Neural cell (in vitro differentiated cells): ENCODE measurements around the gene IMPACT. TPM values are rescaled to one million over a fixed set of nuclear protein-coding genes. Genes with fewer than 3 reads are reported as not detected.

Experiments used
- H2AFZ ChIP-seq: fragments of 200-600, 300-800 bp; sonication (generic), shearing (Covaris generic); 2 replicates; pipeline ENCODE4 v1.6.0; 2014; ENCODE audit warnings: low read depth, mild to moderate bottlenecking, antibody characterized with exemption, low read length, moderate library complexity
- H3F3A ChIP-seq: fragments of 200-600 bp; shearing (Covaris generic); 2 replicates; pipeline ENCODE4 v1.6.1; 2016; ENCODE audit warnings: mild to moderate bottlenecking, moderate library complexity, mixed read lengths, antibody characterized with exemption, low read length; ENCODE audit not compliant: insufficient read depth, poor library complexity, severe bottlenecking
- H3K27ac ChIP-seq: fragments of 200-600, 300-800 bp; sonication (generic), shearing (Covaris generic); 2 replicates; pipeline ENCODE4 v1.5.1; 2014; ENCODE audit warnings: mild to moderate bottlenecking, low read length, moderate library complexity
- H3K27me3 ChIP-seq: fragments of 300-800, 200-600 bp; sonication (generic), shearing (Covaris generic); 2 replicates; pipeline ENCODE4 v1.6.0; 2014; ENCODE audit warnings: mild to moderate bottlenecking, low read depth, low read length, moderate library complexity; ENCODE audit not compliant: insufficient read depth
- H3K36me3 ChIP-seq: fragments of 300-800, 200-600 bp; sonication (generic), shearing (Covaris generic); 2 replicates; pipeline ENCODE4 v1.5.1; 2014; ENCODE audit warnings: mild to moderate bottlenecking, antibody characterized with exemption, low read length, moderate library complexity; ENCODE audit not compliant: insufficient read depth
- H3K4me2 ChIP-seq: fragments of 300-800, 200-600 bp; sonication (generic), shearing (Covaris generic); 2 replicates; pipeline ENCODE4 v1.6.0; 2014; ENCODE audit warnings: mild to moderate bottlenecking, low read length
- H3K4me3 ChIP-seq: fragments of 300-800, 200-600 bp; sonication (generic), shearing (Covaris generic); 2 replicates; pipeline ENCODE4 v1.5.1; 2014; ENCODE audit warnings: mild to moderate bottlenecking, low read length, moderate library complexity
- H3K79me2 ChIP-seq: fragments of 200-600 bp; shearing (Covaris generic); replicated peaks from 2 replicates; pipeline ENCODE4 v1.6.0; 2014; ENCODE audit warnings: mild to moderate bottlenecking, low read length, moderate library complexity; ENCODE audit not compliant: insufficient read depth
- H3K9ac ChIP-seq: fragments of 300-800, 200-600 bp; sonication (generic), shearing (Covaris generic); 2 replicates; pipeline ENCODE4 v1.6.1; 2016; ENCODE audit warnings: mild to moderate bottlenecking, low read length, mixed read lengths
- H3K9me2 ChIP-seq: fragments of 200-600 bp; shearing (Covaris generic); 2 replicates; pipeline ENCODE4 v1.6.1; 2016; ENCODE audit warnings: mild to moderate bottlenecking, low read length, mixed read lengths; ENCODE audit not compliant: insufficient read depth
- H3K9me3 ChIP-seq: fragments of 200-600, 300-800 bp; sonication (generic), shearing (Covaris generic); 2 replicates; pipeline ENCODE4 v1.6.1; 2016; ENCODE audit warnings: mild to moderate bottlenecking, mixed run types, low read length, moderate library complexity, mixed read lengths
- H4K20me1 ChIP-seq: fragments of 200-600 bp; shearing (Covaris generic); 2 replicates; pipeline ENCODE4 v1.6.1; 2016; ENCODE audit warnings: mild to moderate bottlenecking, mixed run types; ENCODE audit not compliant: insufficient read depth
- CTCF ChIP-seq: fragments of 450-650 bp; IDR thresholded peaks from 2 replicates; pipeline ENCODE4 v1.5.1; 2014; ENCODE audit warnings: antibody characterized with exemption, mild to moderate bottlenecking, moderate library complexity; ENCODE audit not compliant: poor library complexity, severe bottlenecking
- EP300 ChIP-seq: fragments of 450-650 bp; conservative IDR thresholded peaks from 2 replicates; pipeline ENCODE4 v1.6.1; 2014; ENCODE audit warnings: antibody characterized with exemption, mild to moderate bottlenecking, moderate library complexity; ENCODE audit not compliant: poor library complexity, severe bottlenecking
- EZH2 ChIP-seq: fragments of 200-600, 300-800 bp; shearing (Covaris generic), sonication (generic); IDR thresholded peaks from 2 replicates; pipeline ENCODE4 v1.6.1; 2014; ENCODE audit warnings: antibody characterized with exemption, low read length, borderline replicate concordance, mild to moderate bottlenecking; ENCODE audit not compliant: insufficient read depth, poor library complexity, severe bottlenecking
- MXI1 ChIP-seq: fragments of 450-650 bp; conservative IDR thresholded peaks from 2 replicates; pipeline ENCODE4 v1.6.1; 2014; ENCODE audit warnings: antibody characterized with exemption, mild to moderate bottlenecking; ENCODE audit not compliant: poor library complexity, severe bottlenecking
- POLR2AphosphoS5 ChIP-seq: IDR thresholded peaks from 2 replicates; pipeline ENCODE4 v1.6.1; 2012
- RAD21 ChIP-seq: fragments of 450-650 bp; conservative IDR thresholded peaks from 2 replicates; pipeline ENCODE4 v1.6.1; 2014; ENCODE audit warnings: antibody characterized with exemption, mild to moderate bottlenecking, moderate library complexity
- REST ChIP-seq: IDR thresholded peaks from 2 replicates; pipeline ENCODE4 v1.6.1; 2012; ENCODE audit warnings: borderline replicate concordance
- SMC3 ChIP-seq: fragments of 450-650 bp; conservative IDR thresholded peaks from 2 replicates; pipeline ENCODE4 v1.6.1; 2014; ENCODE audit warnings: antibody characterized with exemption, mild to moderate bottlenecking, moderate library complexity; ENCODE audit not compliant: poor library complexity
- TAF1 ChIP-seq: IDR thresholded peaks from 2 replicates; pipeline ENCODE4 v1.6.1; 2012; ENCODE audit warnings: low read depth
- polyA plus RNA-seq: library from polyadenylated mRNA; depleted of rRNA; stranded (reverse); fragments of >200 nt; gene quantifications from 2 replicates; pipeline ENCODE4 v1.2.3, GENCODE V29; 2014

IMPACT gene
- polyA plus RNA-seq, 1 donor from 2014 or later = 31.1 TPM

- no peak overlapping the region for H3K4me2 ChIP-seq
- H3K4me3 ChIP-seq = no peak overlapping the region
- H3K9me3 ChIP-seq = no peaks in the 10 kb centered on the region
- no peak for TF ChIP-seq EZH2
- no peak for TF ChIP-seq TAF1
- TF ChIP-seq EP300 = no peak
- no peak for TF ChIP-seq MXI1
- TF ChIP-seq RAD21 = no peak
- TF ChIP-seq REST = no peak
- no peak for TF ChIP-seq POLR2AphosphoS5
- no peak for TF ChIP-seq CTCF
- no peak for TF ChIP-seq SMC3
- H3K9ac ChIP-seq = no peak overlapping the region
- no peak overlapping the region for H3K27ac ChIP-seq
- H3K36me3 ChIP-seq = no peaks in the 10 kb centered on the region
- no peak overlapping the region for H2AFZ ChIP-seq
- no peaks in the 10 kb centered on the region for H3F3A ChIP-seq
- no peaks in the 10 kb centered on the region for H4K20me1 ChIP-seq
- H3K27me3 ChIP-seq = no peaks in the 10 kb centered on the region
- H3K9me2 ChIP-seq = no peaks in the 10 kb centered on the region
- H3K79me2 ChIP-seq = no peaks in the 10 kb centered on the region
Measured at GRCh38 chr18:24482821-24483220, 56.4 kb downstream of the IMPACT start.

GRCh38 chr18:24485681-24486080, 59.2 kb downstream of the IMPACT start:
- Histone ChIP-seq H3K36me3 (no peaks in the 10 kb centered on the region), H3K79me2 (no peaks in the 10 kb centered on the region), H3K27me3 (no peaks in the 10 kb centered on the region), H3K4me2 (no peak overlapping the region), H3K9ac (no peak overlapping the region), H4K20me1 (no peaks in the 10 kb centered on the region), H3K27ac (no peak overlapping the region), H3K4me3 (no peak overlapping the region), H2AFZ (no peak overlapping the region), H3K9me2 (no peaks in the 10 kb centered on the region), H3K9me3 (no peaks in the 10 kb centered on the region), H3F3A (no peaks in the 10 kb centered on the region)
- TF ChIP-seq SMC3 (no peak), MXI1 (no peak), EZH2 (no peak), REST (no peak)
